HepG2 (cell line): ENCODE results near the gene H2AZ2. TPM values are rescaled to one million over a fixed set of nuclear protein-coding genes. Genes with fewer than 3 reads are reported as not detected.
A peak's percentile ranks its signal among the peaks of the same experiment; 100 is the strongest.

ENCODE experiments used
- ASH2L ChIP-seq: fragments of 300-600, 200-600 bp; sonication (generic); IDR thresholded peaks from 2 replicates; pipeline ENCODE4 v1.7.0; 2017; ENCODE audit warnings: low read depth, mild to moderate bottlenecking, moderate library complexity, mixed read lengths, low read length; ENCODE audit not compliant: insufficient read length
- CTCF ChIP-seq: sonication (generic); formaldehyde crosslinking; IDR thresholded peaks from 2 replicates; pipeline ENCODE4 v1.5.0; 2020; ENCODE audit warnings: mild to moderate bottlenecking, missing genetic modification reagents, moderate library complexity
- ERF ChIP-seq: IDR thresholded peaks from 2 replicates; pipeline ENCODE4 v1.6.1; 2018; ENCODE audit warnings: missing biosample characterization, missing genetic modification reagents
- EZH2 ChIP-seq: conservative IDR thresholded peaks from 2 replicates; pipeline ENCODE4 v1.6.1; 2012; ENCODE audit warnings: mild to moderate bottlenecking, low read depth, low read length, moderate library complexity
- HMGXB3 ChIP-seq: sonication (generic); formaldehyde crosslinking; IDR thresholded peaks from 2 replicates; pipeline ENCODE4 v1.4.0; 2020; ENCODE audit warnings: missing genetic modification reagents, borderline replicate concordance
- HOMEZ ChIP-seq: IDR thresholded peaks from 2 replicates; pipeline ENCODE4 v1.6.1; 2016; ENCODE audit warnings: low read depth
- HOXD1 ChIP-seq: sonication (generic); formaldehyde crosslinking; IDR thresholded peaks from 2 replicates; pipeline ENCODE4 v1.5.0; 2020; ENCODE audit warnings: missing genetic modification reagents
- MAFG ChIP-seq: sonication (generic); formaldehyde crosslinking; IDR thresholded peaks from 2 replicates; pipeline ENCODE4 v1.5.1; 2020; ENCODE audit warnings: mild to moderate bottlenecking, missing genetic modification reagents
- MAX ChIP-seq: IDR thresholded peaks from 2 replicates; pipeline ENCODE4 v1.6.1; 2012; ENCODE audit warnings: inconsistent platforms
- SMARCE1 ChIP-seq: fragments of 450-650 bp; IDR thresholded peaks from 2 replicates; pipeline ENCODE4 v1.6.1; 2017; ENCODE audit warnings: borderline replicate concordance
- SMC3 ChIP-seq: IDR thresholded peaks from 2 replicates; pipeline ENCODE4 v1.6.1; 2011; ENCODE audit warnings: low read length, improper control_type of control experiment
- TEF ChIP-seq: sonication (generic); formaldehyde crosslinking; IDR thresholded peaks from 2 replicates; pipeline ENCODE4 v1.5.0; 2020; ENCODE audit warnings: missing genetic modification reagents
- ZNF264 ChIP-seq: sonication (generic); formaldehyde crosslinking; IDR thresholded peaks from 2 replicates; pipeline ENCODE4 v1.4.0; 2020; ENCODE audit warnings: missing genetic modification reagents
- ZNF317 ChIP-seq: sonication (generic); formaldehyde crosslinking; IDR thresholded peaks from 2 replicates; pipeline ENCODE4 v1.5.0; 2020; ENCODE audit warnings: mild to moderate bottlenecking, missing genetic modification reagents
- ZNF44 ChIP-seq: sonication (generic); formaldehyde crosslinking; IDR thresholded peaks from 2 replicates; pipeline ENCODE4 v1.5.1; 2020; ENCODE audit warnings: mild to moderate bottlenecking, missing genetic modification reagents
- ZNF710 ChIP-seq: sonication (generic); formaldehyde crosslinking; IDR thresholded peaks from 2 replicates; pipeline ENCODE4 v1.5.0; 2020; ENCODE audit warnings: mild to moderate bottlenecking, missing genetic modification reagents, borderline replicate concordance
- ZNF770 ChIP-seq: sonication (generic); formaldehyde crosslinking; IDR thresholded peaks from 2 replicates; pipeline ENCODE4 v1.5.0; 2020; ENCODE audit warnings: mild to moderate bottlenecking, missing genetic modification reagents
- polyA plus RNA-seq, 8 experiments: library from polyadenylated mRNA; depleted of rRNA in 3 of 8; stranded (reverse) in 7 of 8; unstranded in 1 of 8; fragments of >200 nt; fragmentation: Illumina TruSeq in 4 of 8; extraction: Trizol in 4 of 8; gene quantifications; 2 replicates each; pipeline versions ENCODE4 v1.2.1 to v1.2.3, GENCODE V29; 2011 to 2016; ENCODE audit warnings: low read depth in 4 of 8, missing spikeins in 1 of 8, mixed read lengths in 1 of 8; ENCODE audit not compliant: insufficient read depth in 1 of 8
- total RNA-seq, 5 experiments: library from RNA; depleted of rRNA; stranded (reverse); fragments of >200 nt; fragmentation: Illumina TruSeq; extraction: Trizol; gene quantifications; 2 replicates each; pipeline ENCODE4 v1.2.3, GENCODE V29; 2016; ENCODE audit warnings: low read depth in 1 of 5

The H2AZ2 gene
- total and polyA plus RNA-seq, 2 of the 13 experiments (the other 11 are each of a cell fraction or from before 2014, with no cell fraction given): 121 to 223 TPM

GRCh38 chr7:44847509-44847919 is 373 bp downstream of the H2AZ2 start (continued):
- TF ChIP-seq ASH2L (peak; percentile 69), ZNF317 (peak; percentile 0; the same call in 1 of the 2 replicates), EZH2 (no peak), TEF (CRISPR knock-in tag) (peak; percentile 81; the same call in 1 of the 2 replicates), MAFG (CRISPR knock-in tag) (no peak), MAX (0 out of 2 replicates have a peak, but pooled peaks have one; percentile 40), ZNF264 (CRISPR knock-in tag) (0 out of 2 replicates have a peak, but pooled peaks have one; percentile 21), ZNF44 (no peak), SMC3 (peak; percentile 24; the same call in 1 of the 2 replicates), HOMEZ (no peak), ZNF770 (peak; percentile 43; the same call in 1 of the 2 replicates), HMGXB3 (CRISPR knock-in tag) (peak; percentile 54; the same call in 1 of the 2 replicates), CTCF (CRISPR knock-in tag) (peak; percentile 87), HOXD1 (no peak), ZNF710 (CRISPR knock-in tag) (peak; percentile 45; the same call in 1 of the 2 replicates), SMARCE1 (no peak), ERF (peak; percentile 63; the same call in 1 of the 2 replicates)
